Measurements from ENCODE around the gene RNF31.

Gene RNF31

DNA sequence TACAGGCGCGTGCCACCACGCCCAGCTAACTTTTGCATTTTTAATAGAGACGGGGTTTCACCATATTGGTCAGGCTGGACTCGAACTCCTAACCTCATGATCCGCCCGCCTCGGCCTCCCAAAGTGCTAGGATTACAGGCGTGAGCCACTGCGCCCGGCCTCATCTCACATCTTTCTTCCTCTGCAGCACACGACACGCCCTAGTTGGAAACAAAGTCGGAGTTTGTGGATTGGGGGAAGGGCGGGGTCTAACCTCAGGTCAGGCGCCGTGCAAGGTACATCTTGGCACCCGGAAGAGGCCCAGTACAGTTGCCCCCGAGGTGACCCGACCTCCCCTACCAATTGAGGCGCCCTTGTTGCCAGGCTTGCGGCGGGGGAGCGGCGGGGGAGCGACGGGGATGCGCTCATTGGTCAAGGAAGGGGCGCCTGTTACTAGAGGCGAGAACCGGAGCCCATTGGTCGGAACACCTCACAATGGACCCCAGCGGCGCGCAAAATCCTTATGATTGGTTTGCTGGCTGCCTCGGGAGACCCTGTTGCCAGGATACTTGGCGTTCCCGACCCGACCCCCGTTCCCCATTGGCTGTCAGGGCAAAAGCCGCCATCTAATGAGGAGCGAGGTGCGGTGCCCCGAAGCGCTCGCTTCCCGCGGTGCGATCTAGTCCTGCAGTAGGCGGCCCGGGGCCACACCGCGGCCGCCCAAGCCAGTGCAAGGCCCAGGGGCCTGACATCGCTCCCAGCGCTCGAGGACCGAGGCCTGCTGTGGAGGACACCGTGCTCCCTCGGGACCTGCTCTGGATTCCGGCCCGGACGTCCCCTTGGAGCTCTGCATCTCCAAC lies 24.3 kb downstream of the RNF31 start, which contains the start of gene REC8:
TSS of gene REC8 (plus strand) at position 659 of the 839 bp plus-strand sequence. CDS start 473 bp downstream, outside the sequence.
- Histone ChIP-seq H3K4me3 (ENCODE audit: low read depth in 1 of 2, low read length in 2 of 2) (peak within 1 kb of the TSS; percentile 21 to 64), H3K27me3 (ENCODE audit: control insufficient read depth in 1 of 2, insufficient read depth in 2 of 2, low read length in 2 of 2) (no peaks in the 10 kb centered on the region), H3K9me3 (ENCODE audit: low read length) (no peaks in the 10 kb centered on the region), H3K27ac (ENCODE audit: low read depth, low read length) (peak within 1 kb of the TSS; percentile 56), H3K9ac (ENCODE audit: low read length) (no peak within 1 kb of the TSS), H3K4me1 (ENCODE audit: insufficient read depth, low read length) (no peaks in the 10 kb centered on the region), H3K36me3 (ENCODE audit: insufficient read depth, low read length) (peaks cover 6% of the 10 kb centered on the region)

DNA sequence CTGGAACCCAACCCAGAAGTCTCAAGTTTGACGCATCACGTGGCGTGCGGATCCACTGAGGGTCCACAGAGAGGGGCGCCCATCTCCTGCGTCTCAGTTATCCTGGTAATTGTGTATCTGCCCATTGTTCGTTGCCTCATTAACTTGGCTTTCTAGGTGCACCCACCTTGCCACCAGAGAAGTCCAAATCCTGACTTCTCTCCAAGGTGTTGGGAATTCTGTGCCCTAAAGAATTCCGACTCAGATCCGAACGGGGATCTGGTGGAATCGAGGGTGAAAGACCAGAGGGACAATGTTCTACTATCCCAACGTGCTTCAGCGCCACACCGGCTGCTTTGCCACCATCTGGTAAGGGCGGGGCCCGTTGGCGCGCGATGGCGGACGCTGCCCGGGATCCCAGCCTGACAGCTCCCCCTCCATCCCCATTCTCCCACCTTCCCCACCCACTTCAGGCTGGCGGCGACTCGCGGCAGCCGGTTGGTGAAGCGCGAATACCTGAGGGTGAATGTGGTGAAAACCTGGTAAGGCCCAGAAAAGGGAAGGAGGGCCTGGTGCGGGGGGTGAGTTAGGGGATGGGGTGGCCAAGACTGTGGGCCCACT lies 25.1 kb downstream of the RNF31 start:
- H3K27me3 ChIP-seq (ENCODE audit: control insufficient read depth in 1 of 2, insufficient read depth in 2 of 2, low read length in 2 of 2), result no peaks in the 10 kb centered on the region
- no peaks in the 10 kb centered on the region for H3K9me3 ChIP-seq (ENCODE audit: low read length)
- no peak overlapping the region for H3K9ac ChIP-seq (ENCODE audit: low read length)
- H3K36me3 ChIP-seq (ENCODE audit: insufficient read depth, low read length), result peaks cover 10% of the 10 kb centered on the region
- H3K4me1 ChIP-seq (ENCODE audit: insufficient read depth, low read length), result no peaks in the 10 kb centered on the region
- H3K27ac ChIP-seq (ENCODE audit: low read depth, low read length), result peak overlapping the region; percentile 34
- H3K4me3 ChIP-seq (ENCODE audit: low read depth in 1 of 2, low read length in 2 of 2), result peak overlapping the region; percentile 21 to 64

DNA sequence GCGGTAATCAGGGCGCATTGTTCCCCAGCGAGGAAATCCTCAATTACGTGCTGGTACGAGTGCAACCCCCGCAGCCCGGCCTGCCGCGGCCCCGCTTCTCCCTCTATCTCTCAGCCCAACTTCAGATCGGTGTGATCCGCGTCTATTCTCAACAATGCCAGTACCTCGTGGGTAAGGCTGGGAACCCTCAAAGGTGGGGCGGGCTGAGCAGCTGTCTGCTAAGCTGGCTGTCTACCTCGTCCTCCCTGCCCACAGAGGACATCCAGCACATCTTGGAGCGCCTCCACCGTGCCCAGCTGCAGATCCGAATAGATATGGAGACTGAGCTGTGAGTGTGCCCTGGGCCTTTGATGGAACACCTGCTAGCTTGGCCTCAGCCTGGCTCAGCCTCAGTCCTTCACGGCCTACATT lies 25.6 kb downstream of the RNF31 start:
- Histone ChIP-seq H3K4me1 (ENCODE audit: insufficient read depth, low read length) (no peaks in the 10 kb centered on the region), H3K27me3 (ENCODE audit: control insufficient read depth in 1 of 2, insufficient read depth in 2 of 2, low read length in 2 of 2) (no peaks in the 10 kb centered on the region), H3K4me3 (ENCODE audit: low read depth in 1 of 2, low read length in 2 of 2) (no peak overlapping the region), H3K36me3 (ENCODE audit: insufficient read depth, low read length) (peaks cover 13% of the 10 kb centered on the region), H3K9ac (ENCODE audit: low read length) (no peak overlapping the region), H3K9me3 (ENCODE audit: low read length) (no peaks in the 10 kb centered on the region), H3K27ac (ENCODE audit: low read depth, low read length) (peak overlapping the region; percentile 34)

DNA sequence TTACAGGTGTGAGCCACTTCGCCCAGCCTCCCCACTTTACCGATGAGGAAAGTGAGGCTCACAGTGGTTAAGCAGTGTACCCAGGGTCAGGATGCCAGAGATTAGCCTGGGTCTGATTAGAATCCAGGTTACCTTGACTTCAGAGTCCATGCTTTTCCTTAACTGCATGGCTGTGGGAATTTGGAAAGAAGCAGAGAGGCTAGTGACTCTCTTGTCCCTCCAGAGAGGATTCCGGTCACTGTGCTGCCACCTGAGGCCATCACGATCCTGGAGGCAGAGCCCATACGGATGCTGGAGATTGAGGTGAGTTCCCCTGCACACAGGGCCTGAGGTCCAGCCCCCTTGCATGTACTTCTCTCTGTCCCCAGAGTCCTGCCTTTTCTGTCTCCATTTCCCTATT lies 29.3 kb downstream of the RNF31 start:
- peaks cover 11% of the 10 kb centered on the region for H3K4me1 ChIP-seq (ENCODE audit: insufficient read depth, low read length)
- H3K27ac ChIP-seq (ENCODE audit: low read depth, low read length), result no peak overlapping the region
- no peak overlapping the region for H3K9ac ChIP-seq (ENCODE audit: low read length)
- no peaks in the 10 kb centered on the region for H3K27me3 ChIP-seq (ENCODE audit: control insufficient read depth in 1 of 2, insufficient read depth in 2 of 2, low read length in 2 of 2)
- H3K36me3 ChIP-seq (ENCODE audit: insufficient read depth, low read length), result peaks cover 37% of the 10 kb centered on the region
- no peaks in the 10 kb centered on the region for H3K9me3 ChIP-seq (ENCODE audit: low read length)
- H3K4me3 ChIP-seq (ENCODE audit: low read depth in 1 of 2, low read length in 2 of 2), result no peak overlapping the region

DNA sequence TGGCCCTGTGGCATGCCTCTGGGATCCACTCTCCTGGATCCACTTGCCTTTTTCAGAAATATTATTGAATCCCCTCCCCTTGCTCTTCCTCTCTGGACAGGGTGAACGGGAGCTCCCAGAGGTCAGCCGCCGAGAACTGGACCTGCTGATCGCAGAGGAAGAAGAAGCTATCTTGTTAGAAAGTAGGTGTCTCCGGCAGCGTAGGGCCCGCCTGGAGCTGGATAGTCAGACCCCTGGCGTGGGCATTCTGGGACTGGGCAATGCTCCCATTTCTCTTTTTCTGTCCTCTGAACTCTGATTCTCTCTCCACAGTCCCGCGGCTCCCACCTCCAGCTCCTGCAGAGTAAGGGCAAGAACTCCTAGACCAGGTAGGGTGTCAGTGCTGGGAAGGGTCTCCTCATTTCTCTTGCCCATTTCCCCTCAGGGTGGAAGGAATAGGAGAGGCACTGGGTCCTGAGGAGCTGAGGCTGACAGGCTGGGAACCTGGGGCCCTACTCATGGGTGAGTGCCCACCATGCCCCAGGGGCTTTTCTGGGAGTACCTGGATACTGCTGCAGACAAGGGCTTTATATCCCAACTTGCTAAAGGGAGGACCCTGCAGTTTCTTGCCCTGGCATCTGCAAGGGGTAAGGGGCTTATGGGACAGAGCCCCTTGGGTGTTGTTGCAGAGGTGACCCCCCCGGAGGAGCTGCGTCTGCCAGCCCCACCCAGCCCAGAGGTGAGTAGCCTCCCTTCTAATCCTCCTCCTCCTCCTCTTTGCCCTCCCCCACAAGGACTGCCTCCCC lies 29.9 kb downstream of the RNF31 start:
- H3K27me3 ChIP-seq (ENCODE audit: control insufficient read depth in 1 of 2, insufficient read depth in 2 of 2, low read length in 2 of 2), result no peaks in the 10 kb centered on the region
- H3K9ac ChIP-seq (ENCODE audit: low read length), result no peak overlapping the region
- no peak overlapping the region for H3K4me3 ChIP-seq (ENCODE audit: low read depth in 1 of 2, low read length in 2 of 2)
- no peak overlapping the region for H3K27ac ChIP-seq (ENCODE audit: low read depth, low read length)
- peaks cover 11% of the 10 kb centered on the region for H3K4me1 ChIP-seq (ENCODE audit: insufficient read depth, low read length)
- peaks cover 42% of the 10 kb centered on the region for H3K36me3 ChIP-seq (ENCODE audit: insufficient read depth, low read length)
- H3K9me3 ChIP-seq (ENCODE audit: low read length), result no peaks in the 10 kb centered on the region

DNA sequence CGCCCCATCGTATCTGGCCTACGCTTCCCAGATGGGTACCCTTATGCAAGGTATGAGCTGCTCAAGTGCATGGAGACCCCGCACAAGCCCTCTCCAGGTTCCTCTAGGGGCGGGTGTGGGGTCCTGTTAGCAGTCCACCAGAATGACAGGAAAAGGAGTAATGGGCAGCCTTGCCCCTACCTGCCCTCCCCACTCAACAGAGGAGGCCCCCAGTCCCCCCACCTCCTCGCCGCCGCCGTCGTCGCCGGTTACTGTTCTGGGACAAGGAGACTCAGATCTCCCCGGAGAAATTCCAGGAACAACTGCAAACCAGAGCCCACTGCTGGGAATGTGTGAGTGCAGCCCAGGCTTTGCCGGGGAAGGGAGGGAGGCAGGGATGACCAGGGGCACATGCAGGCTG lies 30.6 kb downstream of the RNF31 start:
- Histone ChIP-seq H3K4me3 (ENCODE audit: low read depth in 1 of 2, low read length in 2 of 2) (no peak overlapping the region), H3K27me3 (ENCODE audit: control insufficient read depth in 1 of 2, insufficient read depth in 2 of 2, low read length in 2 of 2) (no peaks in the 10 kb centered on the region), H3K4me1 (ENCODE audit: insufficient read depth, low read length) (peaks cover 11% of the 10 kb centered on the region), H3K9me3 (ENCODE audit: low read length) (no peaks in the 10 kb centered on the region), H3K36me3 (ENCODE audit: insufficient read depth, low read length) (peaks cover 48% of the 10 kb centered on the region), H3K9ac (ENCODE audit: low read length) (no peak overlapping the region), H3K27ac (ENCODE audit: low read depth, low read length) (no peak overlapping the region)

DNA sequence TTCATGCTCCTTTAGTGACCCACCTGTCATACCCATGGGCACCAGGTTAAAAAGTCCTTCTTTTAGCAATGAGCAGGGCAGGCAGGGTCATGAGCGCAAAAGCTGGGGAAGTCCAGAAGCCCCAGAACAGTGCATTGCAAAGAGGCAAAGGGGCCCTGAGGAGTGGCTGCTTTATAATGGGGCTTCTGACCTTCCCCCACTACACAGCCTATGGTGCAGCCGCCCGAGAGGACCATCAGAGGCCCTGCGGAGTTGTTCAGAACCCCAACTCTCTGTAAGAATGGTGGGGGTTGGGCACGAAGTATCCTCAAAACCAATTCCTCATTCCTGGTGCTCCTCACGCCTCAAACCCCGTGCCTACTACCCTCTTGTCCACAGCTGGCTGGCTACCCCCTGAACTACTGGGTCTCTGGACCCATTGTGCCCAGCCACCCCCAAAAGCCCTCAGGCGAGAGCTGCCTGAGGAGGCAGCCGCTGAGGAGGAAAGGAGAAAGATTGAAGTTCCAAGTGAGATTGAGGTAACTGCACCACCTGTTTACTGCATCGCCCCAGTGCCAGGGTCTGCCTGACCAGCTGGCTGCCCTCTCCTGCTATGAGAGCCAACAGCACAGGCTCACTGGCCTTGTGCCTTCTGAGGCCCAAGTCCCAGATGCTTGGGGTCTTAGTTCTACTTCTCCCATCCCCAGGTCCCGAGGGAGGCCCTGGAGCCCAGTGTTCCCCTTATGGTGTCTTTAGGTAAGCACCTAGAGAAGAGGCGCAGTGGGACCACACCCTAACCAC lies 31.3 kb downstream of the RNF31 start:
- H3K27me3 ChIP-seq (ENCODE audit: control insufficient read depth in 1 of 2, insufficient read depth in 2 of 2, low read length in 2 of 2), result no peaks in the 10 kb centered on the region
- H3K4me1 ChIP-seq (ENCODE audit: insufficient read depth, low read length), result peaks cover 11% of the 10 kb centered on the region
- H3K36me3 ChIP-seq (ENCODE audit: insufficient read depth, low read length), result peaks cover 54% of the 10 kb centered on the region
- no peak overlapping the region for H3K4me3 ChIP-seq (ENCODE audit: low read depth in 1 of 2, low read length in 2 of 2)
- H3K9me3 ChIP-seq (ENCODE audit: low read length), result no peaks in the 10 kb centered on the region
- no peak overlapping the region for H3K27ac ChIP-seq (ENCODE audit: low read depth, low read length)
- H3K9ac ChIP-seq (ENCODE audit: low read length), result no peak overlapping the region

DNA sequence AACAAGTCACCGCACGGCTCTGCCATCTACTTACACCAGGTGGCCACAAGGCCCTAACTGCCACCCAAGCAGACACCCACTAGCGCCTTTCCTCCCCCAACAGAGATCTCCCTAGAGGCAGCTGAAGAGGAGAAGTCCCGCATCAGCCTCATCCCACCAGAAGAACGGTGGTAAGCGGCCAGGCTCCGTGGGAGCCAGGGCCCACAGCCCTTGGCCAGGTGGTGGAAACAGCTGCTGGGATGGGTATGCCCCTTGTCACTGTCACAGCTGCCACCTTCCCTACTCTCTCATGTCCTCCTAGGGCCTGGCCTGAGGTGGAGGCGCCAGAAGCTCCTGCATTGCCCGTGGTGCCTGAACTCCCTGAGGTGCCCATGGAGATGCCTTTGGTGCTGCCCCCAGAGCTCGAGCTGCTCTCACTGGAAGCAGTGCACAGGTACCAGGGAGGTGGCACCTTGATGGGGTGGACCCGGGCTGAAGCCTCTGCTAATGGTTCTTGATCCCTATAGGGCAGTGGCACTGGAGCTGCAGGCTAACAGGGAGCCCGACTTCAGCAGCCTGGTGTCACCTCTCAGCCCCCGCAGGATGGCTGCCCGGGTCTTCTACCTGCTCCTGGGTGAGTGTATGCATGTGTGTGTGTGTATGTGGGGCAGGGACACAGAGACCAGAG lies 32.1 kb downstream of the RNF31 start:
- H3K9me3 ChIP-seq (ENCODE audit: low read length), result no peaks in the 10 kb centered on the region
- H3K36me3 ChIP-seq (ENCODE audit: insufficient read depth, low read length), result peaks cover 62% of the 10 kb centered on the region
- no peak overlapping the region for H3K4me3 ChIP-seq (ENCODE audit: low read depth in 1 of 2, low read length in 2 of 2)
- no peaks in the 10 kb centered on the region for H3K27me3 ChIP-seq (ENCODE audit: control insufficient read depth in 1 of 2, insufficient read depth in 2 of 2, low read length in 2 of 2)
- peaks cover 11% of the 10 kb centered on the region for H3K4me1 ChIP-seq (ENCODE audit: insufficient read depth, low read length)
- peak overlapping the region; percentile 66 for H3K27ac ChIP-seq (ENCODE audit: low read depth, low read length)
- H3K9ac ChIP-seq (ENCODE audit: low read length), result no peak overlapping the region

DNA sequence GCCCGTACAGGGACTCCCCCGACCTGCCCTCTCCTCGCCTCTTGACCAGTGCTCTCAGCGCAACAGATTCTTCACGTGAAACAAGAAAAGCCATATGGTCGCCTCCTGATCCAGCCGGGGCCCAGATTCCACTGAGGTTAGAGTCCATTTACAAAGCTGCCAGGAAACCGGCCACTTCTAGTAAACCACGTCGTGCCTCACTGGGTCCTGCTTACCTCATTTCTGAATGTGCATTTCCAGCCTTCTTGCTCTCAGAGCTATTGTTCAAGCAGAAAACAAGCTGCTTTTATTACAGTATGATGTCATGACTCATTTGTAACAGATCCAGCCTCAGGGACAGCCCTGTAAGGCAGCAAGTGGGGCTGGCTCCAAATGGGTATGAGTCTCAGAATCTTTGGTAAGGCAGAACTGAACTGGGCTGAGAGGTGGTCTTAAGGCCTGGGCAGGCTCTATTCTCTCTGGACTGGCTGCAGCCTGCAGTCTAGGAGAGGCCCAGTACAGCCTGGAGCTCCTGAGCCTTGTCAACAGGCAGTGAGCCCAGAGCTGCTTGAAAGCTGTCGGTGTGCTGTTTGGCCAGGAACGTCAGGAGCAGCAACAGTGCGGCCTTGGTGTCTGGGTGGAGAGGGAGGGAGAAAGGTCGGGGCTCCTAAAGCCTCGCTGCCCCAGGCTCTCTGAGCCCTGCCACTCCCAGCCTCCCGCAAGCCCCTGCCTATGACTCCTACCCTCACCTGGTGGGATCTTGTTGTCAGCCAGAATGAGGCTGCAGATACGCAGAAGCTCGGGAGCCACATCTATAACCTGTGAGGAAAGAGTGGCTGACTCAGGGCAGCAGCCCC lies 32.9 kb downstream of the RNF31 start:
- H3K27ac ChIP-seq (ENCODE audit: low read depth, low read length), result peak overlapping the region; percentile 66
- H3K9ac ChIP-seq (ENCODE audit: low read length), result no peak overlapping the region
- H3K27me3 ChIP-seq (ENCODE audit: control insufficient read depth in 1 of 2, insufficient read depth in 2 of 2, low read length in 2 of 2), result no peaks in the 10 kb centered on the region
- H3K9me3 ChIP-seq (ENCODE audit: low read length), result no peaks in the 10 kb centered on the region
- H3K36me3 ChIP-seq (ENCODE audit: insufficient read depth, low read length), result peaks cover 69% of the 10 kb centered on the region
- no peak overlapping the region for H3K4me3 ChIP-seq (ENCODE audit: low read depth in 1 of 2, low read length in 2 of 2)
- H3K4me1 ChIP-seq (ENCODE audit: insufficient read depth, low read length), result peaks cover 11% of the 10 kb centered on the region

All from muscle layer of colon (tissue), 2 donors.